Esophagus squamous epithelium (tissue), 4 donors: ENCODE results near the gene ZNF143.

Experiments
- CTCF ChIP-seq, 6 experiments: fragments of 450-650 bp in 4 of 6; fragments of 200-600 bp in 2 of 6; sonication (generic) in 2 of 6; IDR thresholded peaks; one replicate each; pipeline ENCODE4 v1.5.1; 2016 to 2019; ENCODE audit warnings: antibody characterized with exemption in 6 of 6, mild to moderate bottlenecking in 4 of 6, moderate library complexity in 4 of 6
- POLR2A ChIP-seq, 4 donors: fragments of 450-650 bp; IDR thresholded peaks; one replicate each; pipeline ENCODE4 v1.6.1; 2017; ENCODE audit warnings: antibody characterized with exemption in 4 of 4, mild to moderate bottlenecking in 4 of 4, moderate library complexity in 3 of 4

GRCh38 chr11:9527481-9528135 lies 66.8 kb downstream of the ZNF143 start:
- no peak for TF ChIP-seq CTCF (IDR thresholded peaks at IDR 0.05)
- TF ChIP-seq POLR2A (IDR thresholded peaks at IDR 0.05) = no peak
